OCI-LY7 (cell line): Measurements from ENCODE around the gene IGFBP6.

Experiments used
- EZH2phosphoT487 ChIP-seq: fragments of 200-600 bp; sonication (generic); IDR thresholded peaks from 2 replicates; pipeline ENCODE4 v1.6.1; 2018; ENCODE audit warnings: low read depth, borderline replicate concordance, mild to moderate bottlenecking, mixed run types, antibody characterized with exemption, low read length, moderate library complexity, mixed read lengths
- TF ChIP-seq, protein P1 (sequence below): fragments of 200-600 bp; sonication (generic); conservative IDR thresholded peaks from 2 replicates; pipeline ENCODE4 v1.5.1; 2014; ENCODE audit warnings: mild to moderate bottlenecking, antibody characterized with exemption, low read length, moderate library complexity, mixed read lengths

DNA sequence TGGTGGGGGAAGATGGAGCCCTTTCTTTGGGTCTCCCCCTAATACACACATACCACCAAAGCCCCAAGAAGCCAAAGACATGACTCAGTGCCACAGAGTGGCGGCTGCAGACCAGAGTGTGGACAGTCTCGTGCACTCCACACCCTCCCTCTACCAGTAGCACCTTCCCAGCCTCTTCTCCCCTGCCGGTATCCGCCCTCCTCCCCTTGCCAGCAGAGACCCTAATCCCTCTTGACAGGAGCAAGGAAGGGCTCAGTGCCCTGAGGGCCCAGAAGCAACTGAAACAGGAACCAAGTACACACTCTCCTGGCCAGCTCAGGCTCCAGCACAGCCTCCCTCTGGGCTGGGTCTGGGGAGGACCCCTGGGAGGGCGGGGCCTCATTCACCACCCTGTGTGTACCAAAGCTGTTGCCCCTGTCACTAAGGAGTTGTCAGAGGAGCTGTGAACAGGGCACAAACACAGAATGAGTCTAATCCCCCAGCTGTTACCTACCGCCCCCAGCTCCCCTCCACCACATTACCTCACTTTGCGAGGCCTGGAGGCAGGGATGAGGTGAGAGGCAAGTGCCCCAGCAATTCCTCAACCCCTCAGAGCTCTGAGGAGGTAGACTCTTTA lies 26.5 kb upstream of the IGFBP6 start:
- TF ChIP-seq, protein P1, sequence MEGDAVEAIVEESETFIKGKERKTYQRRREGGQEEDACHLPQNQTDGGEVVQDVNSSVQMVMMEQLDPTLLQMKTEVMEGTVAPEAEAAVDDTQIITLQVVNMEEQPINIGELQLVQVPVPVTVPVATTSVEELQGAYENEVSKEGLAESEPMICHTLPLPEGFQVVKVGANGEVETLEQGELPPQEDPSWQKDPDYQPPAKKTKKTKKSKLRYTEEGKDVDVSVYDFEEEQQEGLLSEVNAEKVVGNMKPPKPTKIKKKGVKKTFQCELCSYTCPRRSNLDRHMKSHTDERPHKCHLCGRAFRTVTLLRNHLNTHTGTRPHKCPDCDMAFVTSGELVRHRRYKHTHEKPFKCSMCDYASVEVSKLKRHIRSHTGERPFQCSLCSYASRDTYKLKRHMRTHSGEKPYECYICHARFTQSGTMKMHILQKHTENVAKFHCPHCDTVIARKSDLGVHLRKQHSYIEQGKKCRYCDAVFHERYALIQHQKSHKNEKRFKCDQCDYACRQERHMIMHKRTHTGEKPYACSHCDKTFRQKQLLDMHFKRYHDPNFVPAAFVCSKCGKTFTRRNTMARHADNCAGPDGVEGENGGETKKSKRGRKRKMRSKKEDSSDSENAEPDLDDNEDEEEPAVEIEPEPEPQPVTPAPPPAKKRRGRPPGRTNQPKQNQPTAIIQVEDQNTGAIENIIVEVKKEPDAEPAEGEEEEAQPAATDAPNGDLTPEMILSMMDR = no peak
- TF ChIP-seq EZH2phosphoT487 = no peak
